ENCODE data around the gene CLPTM1L. TPM values are rescaled to one million over a fixed set of nuclear protein-coding genes. Genes with fewer than 3 reads are reported as not detected.
"Not testable (repeated sequence)": the region's sequence is repeated elsewhere in the genome, so short reads cannot be mapped to it uniquely, and the experiment has no call there.

CLPTM1L gene
- polyA plus RNA-seq, 4 donors, result 122 to 130 (median 129) TPM

- DNase-seq (ENCODE audit: low read depth in 4 of 4, low spot score in 2 of 4), result no peak
Measured at GRCh38 chr5:1280177-1281037, 64.5 kb downstream of the CLPTM1L start.

- no peak for DNase-seq (ENCODE audit: low read depth in 4 of 4, low spot score in 2 of 4)
Measured at GRCh38 chr5:1279443-1280151, 65.3 kb downstream of the CLPTM1L start.

- no peak for DNase-seq (ENCODE audit: low read depth in 4 of 4, low spot score in 2 of 4)
Measured at GRCh38 chr5:1278656-1279442, 66.0 kb downstream of the CLPTM1L start.

- no peak for DNase-seq (ENCODE audit: low read depth in 4 of 4, low spot score in 2 of 4)
Measured at GRCh38 chr5:1278216-1278615, 66.7 kb downstream of the CLPTM1L start.

- no peak for DNase-seq (ENCODE audit: low read depth in 4 of 4, low spot score in 2 of 4)
Measured at GRCh38 chr5:1277781-1278180, 67.1 kb downstream of the CLPTM1L start.

DNA sequence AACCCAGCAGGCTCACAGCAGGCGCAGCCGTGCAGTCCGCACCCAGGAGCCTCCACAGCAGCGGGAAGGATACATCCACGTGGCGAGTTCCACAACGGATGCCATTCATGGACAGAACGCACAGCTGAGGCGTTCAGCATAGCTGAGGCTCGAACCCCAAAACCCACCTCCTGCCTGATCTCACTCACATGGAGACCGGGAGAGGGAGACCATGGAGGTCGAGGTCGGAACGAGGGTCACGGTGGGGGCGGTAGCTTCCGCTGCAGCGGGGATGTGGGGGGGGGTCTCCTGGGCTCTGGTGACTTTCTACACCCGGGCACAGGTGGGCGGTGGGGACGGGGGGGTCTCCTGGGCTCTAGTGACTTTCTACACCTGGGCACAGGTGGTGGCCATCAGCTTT lies 67.6 kb downstream of the CLPTM1L start:
- DNase-seq (ENCODE audit: low read depth in 4 of 4, low spot score in 2 of 4), result no peak

DNA sequence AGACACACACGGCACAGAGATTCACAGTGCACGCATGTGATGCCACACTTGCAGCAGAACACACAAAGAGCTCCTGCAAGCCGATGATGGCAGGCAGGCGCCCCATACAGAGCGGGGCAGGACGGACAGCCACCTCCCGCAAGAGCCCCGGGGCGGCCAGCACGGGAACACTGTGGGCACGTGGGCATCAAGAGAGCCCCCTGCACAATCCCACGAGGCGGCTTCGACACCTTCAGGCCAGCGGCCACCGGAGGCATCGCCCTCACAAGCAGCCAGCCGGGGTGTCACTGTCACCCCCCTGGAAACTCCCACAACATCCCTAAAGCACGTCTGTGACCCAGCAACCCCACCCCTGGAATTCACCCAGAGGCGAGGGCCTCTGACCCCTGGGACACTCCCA lies 68.0 kb downstream of the CLPTM1L start:
- DNase-seq (ENCODE audit: low read depth in 4 of 4, low spot score in 2 of 4), result no peak

DNA sequence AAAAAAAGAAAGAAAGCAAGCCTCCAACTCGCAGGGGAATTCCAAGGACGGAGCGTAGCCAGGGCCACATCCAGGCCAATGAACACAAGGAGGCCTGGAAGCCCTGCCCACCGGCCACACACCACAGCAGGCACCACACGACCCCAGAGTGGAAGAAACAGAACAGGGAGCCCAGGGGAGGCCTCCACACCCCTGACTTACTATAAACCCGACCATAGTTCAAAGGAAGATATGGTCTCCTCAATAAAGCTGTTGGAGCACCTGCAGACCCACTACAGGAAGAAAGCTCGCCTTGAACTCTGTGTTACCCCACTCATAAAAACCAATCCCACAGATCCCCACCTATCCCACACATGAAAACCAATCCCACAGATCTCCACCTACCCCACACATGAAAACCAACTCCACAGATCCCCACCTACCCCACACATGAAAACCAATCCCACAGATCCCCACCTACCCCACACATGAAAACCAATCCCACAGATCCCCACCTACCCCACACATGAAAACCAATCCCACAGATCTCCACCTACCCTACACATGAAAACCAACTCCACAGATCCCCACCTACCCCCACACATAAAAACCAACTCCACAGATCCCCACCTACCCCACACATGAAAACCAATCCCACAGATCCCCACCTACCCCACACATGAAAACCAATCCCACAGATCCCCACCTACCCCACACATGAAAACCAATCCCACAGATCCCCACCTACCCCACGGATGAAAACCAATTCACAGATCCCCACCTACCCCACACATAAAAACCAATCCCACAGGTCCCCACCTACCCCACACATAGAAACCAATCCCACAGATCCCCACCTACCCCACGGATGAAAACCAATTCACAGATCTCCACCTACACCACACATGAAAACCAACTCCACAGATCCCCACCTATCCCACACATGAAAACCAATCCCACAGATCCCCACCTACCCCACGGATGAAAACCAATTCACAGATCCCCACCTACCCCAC lies 69.2 kb downstream of the CLPTM1L start:
- DNase-seq (ENCODE audit: low read depth in 4 of 4, low spot score in 2 of 4), result not testable (repeated sequence)

- DNase-seq (ENCODE audit: low read depth in 4 of 4, low spot score in 2 of 4), result no peak
Measured at GRCh38 chr5:1274471-1274870, 70.4 kb downstream of the CLPTM1L start.

DNA sequence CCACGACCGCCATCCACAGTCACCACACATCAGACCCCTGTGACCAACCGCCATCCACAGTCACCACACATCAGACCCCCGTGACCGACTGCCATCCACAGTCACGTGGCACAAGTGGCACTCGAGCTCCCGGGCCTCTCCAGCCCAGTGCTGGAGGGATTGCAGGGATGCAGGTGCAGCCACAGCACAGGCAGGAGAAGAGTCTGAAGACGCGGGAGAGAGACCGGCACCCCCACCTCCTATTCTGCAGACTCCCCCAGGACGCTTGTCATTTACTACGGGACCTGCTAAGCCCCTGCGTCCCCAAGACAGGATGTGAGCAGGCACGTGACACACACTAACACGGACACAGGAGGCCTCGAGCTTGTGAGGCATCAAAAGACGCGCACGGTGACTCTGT lies 71.2 kb downstream of the CLPTM1L start:
- no peak for DNase-seq (ENCODE audit: low read depth in 4 of 4, low spot score in 2 of 4)

DNA sequence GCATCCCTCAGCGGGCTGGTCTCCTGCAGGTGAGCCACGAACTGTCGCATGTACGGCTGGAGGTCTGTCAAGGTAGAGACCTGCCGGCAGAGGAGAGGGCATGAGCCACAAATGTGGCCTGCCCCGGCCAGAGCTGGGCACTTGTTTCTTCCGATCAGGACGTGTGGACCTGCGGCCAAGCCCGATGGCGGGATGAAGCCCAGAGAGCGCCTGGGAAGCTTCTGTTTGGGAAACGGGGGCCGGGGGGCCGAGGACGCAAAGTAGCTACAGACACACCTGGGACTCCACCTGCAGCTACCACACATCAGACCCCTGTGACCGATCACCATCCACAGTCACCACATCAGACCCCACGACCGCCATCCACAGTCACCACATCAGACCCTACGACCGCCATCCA lies 72.7 kb downstream of the CLPTM1L start:
- no peak for DNase-seq (ENCODE audit: low read depth in 4 of 4, low spot score in 2 of 4)

DNA sequence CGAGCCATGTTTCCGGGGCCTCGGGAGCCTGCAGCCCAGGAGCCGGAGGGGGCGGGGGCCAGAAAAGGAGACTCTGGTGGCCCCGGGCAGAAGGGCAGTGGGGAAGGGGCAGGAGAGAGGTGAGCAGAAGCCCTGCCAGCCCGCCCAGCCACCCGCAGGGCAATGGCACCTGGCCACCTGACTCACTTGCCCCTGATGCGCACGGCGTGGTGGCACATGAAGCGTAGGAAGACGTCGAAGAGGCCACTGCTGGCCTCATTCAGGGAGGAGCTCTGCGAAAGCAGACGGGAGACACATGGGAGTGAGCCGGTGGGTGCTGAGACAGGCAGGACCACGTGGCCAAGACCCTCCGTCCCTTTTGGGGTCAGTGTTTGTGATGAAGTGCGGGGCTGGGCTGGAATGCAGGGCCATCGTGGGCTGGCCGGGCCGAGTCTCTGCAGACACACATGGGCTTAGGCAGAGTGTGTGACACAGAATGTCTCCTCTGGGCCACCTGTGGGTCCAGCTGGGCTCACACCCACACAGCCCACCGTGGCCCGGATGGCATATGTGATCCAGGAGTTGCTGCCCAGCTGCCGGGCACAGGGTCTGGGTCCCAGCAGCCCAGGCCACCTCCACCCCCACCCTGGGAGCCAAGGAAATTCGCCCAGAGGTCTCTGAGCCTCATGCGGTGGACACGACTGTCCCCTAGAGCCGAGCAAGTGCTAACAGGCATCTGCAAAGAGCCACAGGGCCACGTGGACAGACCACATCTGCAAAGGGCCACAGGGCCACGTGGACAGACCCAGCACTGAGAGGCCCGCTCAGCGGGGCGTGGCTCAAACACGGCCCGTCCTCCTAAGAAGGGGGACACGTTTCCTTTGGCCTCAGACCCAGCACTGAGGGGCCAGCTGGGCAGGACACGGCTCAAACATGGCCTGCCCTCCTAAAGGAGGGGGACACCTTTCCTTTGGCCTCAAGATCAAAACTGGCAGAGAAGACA lies 73.7 kb downstream of the CLPTM1L start:
- DNase-seq (ENCODE audit: low read depth in 4 of 4, low spot score in 2 of 4), result no peak

GRCh38 chr5:1270426-1270825 lies 74.5 kb downstream of the CLPTM1L start:
- DNase-seq (ENCODE audit: low read depth in 4 of 4, low spot score in 2 of 4), result no peak

- no peak for DNase-seq (ENCODE audit: low read depth in 4 of 4, low spot score in 2 of 4)
Measured at GRCh38 chr5:1268666-1269065, 76.2 kb downstream of the CLPTM1L start.

DNA sequence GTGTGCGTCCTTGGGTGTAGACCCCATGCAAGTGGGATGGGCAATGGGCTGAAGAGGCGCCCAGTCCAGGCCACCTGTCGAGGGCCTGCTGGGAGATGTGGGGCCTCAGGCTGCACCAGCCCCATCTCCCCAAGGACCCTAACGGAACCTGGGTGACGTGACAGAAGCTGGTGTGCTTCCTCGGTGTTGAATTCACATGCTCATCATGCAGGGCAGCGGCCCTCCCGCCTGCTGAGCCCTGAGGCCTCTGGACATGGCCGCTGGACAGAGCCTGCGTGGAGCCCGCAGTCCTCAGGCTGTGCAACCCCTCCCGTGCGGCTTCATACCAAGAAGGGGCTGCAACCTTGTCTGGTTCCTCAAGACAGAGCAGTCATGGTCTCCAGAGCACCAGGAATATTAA lies 76.8 kb downstream of the CLPTM1L start:
- DNase-seq (ENCODE audit: low read depth in 4 of 4, low spot score in 2 of 4), result no peak

Measured in left renal cortex interstitium (tissue), 4 donors.